ENCODE measurements around the gene HCFC1R1. TPM values are rescaled to one million over a fixed set of nuclear protein-coding genes. Genes with fewer than 3 reads are reported as not detected.

Gene HCFC1R1
- total and polyA plus RNA-seq, 2 experiments from 2014 or later: 35.7 to 158 TPM

GRCh38 chr16:3062553-3062952 lies 38.8 kb upstream of the HCFC1R1 start:
- no peaks in the 10 kb centered on the region for H3K79me2 ChIP-seq
- DNase-seq (ENCODE audit: low spot score): no peak
- no peak overlapping the region for H3K4me3 ChIP-seq
- H3K27ac ChIP-seq: peak overlapping the region; percentile 48
- no peak for TF ChIP-seq CTCF (IDR thresholded peaks at IDR 0.05; ENCODE audit: poor library complexity)
- no peak for TF ChIP-seq EZH2 (IDR thresholded peaks at IDR 0.05; ENCODE audit: borderline replicate concordance)
- no peak for TF ChIP-seq EZH2phosphoT487 (IDR thresholded peaks at IDR 0.05; ENCODE audit: low read depth, severe bottlenecking, unreplicated experiment)
- WGBS (ENCODE audit: low lambda C conversion rate, missing lambda C conversion rate): 93% methylated on average over 6 of the region's 6 CpGs
- H4K20me1 ChIP-seq (ENCODE audit: insufficient read depth, poor library complexity, severe bottlenecking): no peaks in the 10 kb centered on the region
- H3K4me2 ChIP-seq: no peak overlapping the region
- no peaks in the 10 kb centered on the region for H3K36me3 ChIP-seq (replicated peaks; ENCODE audit: insufficient read depth, low read depth)
- peaks cover 15% of the 10 kb centered on the region for H3K4me1 ChIP-seq (ENCODE audit: insufficient read depth)
- no peak overlapping the region for H2AFZ ChIP-seq
- H3K27me3 ChIP-seq: no peaks in the 10 kb centered on the region
- no peaks in the 10 kb centered on the region for H3K9me2 ChIP-seq (replicated peaks; ENCODE audit: insufficient read depth)
- no peaks in the 10 kb centered on the region for H3K9me3 ChIP-seq (ENCODE audit: low read depth)

- peak overlapping the region; percentile 87 for H3K27ac ChIP-seq
- H3K36me3 ChIP-seq (replicated peaks; ENCODE audit: insufficient read depth, low read depth): no peaks in the 10 kb centered on the region
- WGBS (ENCODE audit: low lambda C conversion rate, missing lambda C conversion rate): 78% methylated on average over 14 of the region's 14 CpGs
- H3K27me3 ChIP-seq: no peaks in the 10 kb centered on the region
- TF ChIP-seq CTCF (IDR thresholded peaks at IDR 0.05; ENCODE audit: poor library complexity) (no peak), EZH2phosphoT487 (IDR thresholded peaks at IDR 0.05; ENCODE audit: low read depth, severe bottlenecking, unreplicated experiment) (no peak), EZH2 (IDR thresholded peaks at IDR 0.05; ENCODE audit: borderline replicate concordance) (no peak)
- no peaks in the 10 kb centered on the region for H3K9me2 ChIP-seq (replicated peaks; ENCODE audit: insufficient read depth)
- no peaks in the 10 kb centered on the region for H3K9me3 ChIP-seq (ENCODE audit: low read depth)
- no peaks in the 10 kb centered on the region for H3K79me2 ChIP-seq
- no peak for DNase-seq (ENCODE audit: low spot score)
- H3K4me3 ChIP-seq: no peak overlapping the region
- no peak overlapping the region for H2AFZ ChIP-seq
- no peaks in the 10 kb centered on the region for H4K20me1 ChIP-seq (ENCODE audit: insufficient read depth, poor library complexity, severe bottlenecking)
- no peak overlapping the region for H3K4me2 ChIP-seq
- H3K4me1 ChIP-seq (ENCODE audit: insufficient read depth): peaks cover 15% of the 10 kb centered on the region
Observed at GRCh38 chr16:3060339-3061127, 36.8 kb upstream of the HCFC1R1 start.

- TF ChIP-seq CTCF (IDR thresholded peaks at IDR 0.05; ENCODE audit: poor library complexity) (no peak), EZH2 (IDR thresholded peaks at IDR 0.05; ENCODE audit: borderline replicate concordance) (no peak), EZH2phosphoT487 (IDR thresholded peaks at IDR 0.05; ENCODE audit: low read depth, severe bottlenecking, unreplicated experiment) (no peak)
- DNase-seq (ENCODE audit: low spot score): no peak
- Histone ChIP-seq H2AFZ (peak overlapping the region; percentile 54), H3K4me2 (peak overlapping the region; percentile 99), H3K4me1 (ENCODE audit: insufficient read depth) (peaks cover 12% of the 10 kb centered on the region), H3K79me2 (no peaks in the 10 kb centered on the region), H3K27me3 (no peaks in the 10 kb centered on the region), H3K9me3 (ENCODE audit: low read depth) (no peaks in the 10 kb centered on the region), H4K20me1 (ENCODE audit: insufficient read depth, poor library complexity, severe bottlenecking) (no peaks in the 10 kb centered on the region), H3K27ac (peak overlapping the region; percentile 87), H3K9me2 (replicated peaks; ENCODE audit: insufficient read depth) (no peaks in the 10 kb centered on the region), H3K36me3 (replicated peaks; ENCODE audit: insufficient read depth, low read depth) (no peaks in the 10 kb centered on the region), H3K4me3 (no peak overlapping the region)
- WGBS (ENCODE audit: low lambda C conversion rate, missing lambda C conversion rate): 89% methylated on average over 3 of the region's 9 CpGs
Observed at GRCh38 chr16:3059723-3060242, 36.0 kb upstream of the HCFC1R1 start.

Measured in hepatocyte (in vitro differentiated cells).